Measurements from ENCODE around the gene ATG14. TPM values are rescaled to one million over a fixed set of nuclear protein-coding genes. Genes with fewer than 3 reads are reported as not detected.
A peak's percentile ranks its signal among the peaks of the same experiment; 100 is the strongest.
"Not testable (repeated sequence)": the region's sequence is repeated elsewhere in the genome, so short reads cannot be mapped to it uniquely, and the experiment has no call there.

Gene ATG14
- total RNA-seq, 1 donor: 11.6 TPM

GRCh38 chr14:55383541-55384140, 28.0 kb downstream of the ATG14 start:
- H3K4me3 ChIP-seq (ENCODE audit: low read depth, low read length): no peak overlapping the region
- no peak for DNase-seq (ENCODE audit: low read depth)
- TF ChIP-seq, protein P1, sequence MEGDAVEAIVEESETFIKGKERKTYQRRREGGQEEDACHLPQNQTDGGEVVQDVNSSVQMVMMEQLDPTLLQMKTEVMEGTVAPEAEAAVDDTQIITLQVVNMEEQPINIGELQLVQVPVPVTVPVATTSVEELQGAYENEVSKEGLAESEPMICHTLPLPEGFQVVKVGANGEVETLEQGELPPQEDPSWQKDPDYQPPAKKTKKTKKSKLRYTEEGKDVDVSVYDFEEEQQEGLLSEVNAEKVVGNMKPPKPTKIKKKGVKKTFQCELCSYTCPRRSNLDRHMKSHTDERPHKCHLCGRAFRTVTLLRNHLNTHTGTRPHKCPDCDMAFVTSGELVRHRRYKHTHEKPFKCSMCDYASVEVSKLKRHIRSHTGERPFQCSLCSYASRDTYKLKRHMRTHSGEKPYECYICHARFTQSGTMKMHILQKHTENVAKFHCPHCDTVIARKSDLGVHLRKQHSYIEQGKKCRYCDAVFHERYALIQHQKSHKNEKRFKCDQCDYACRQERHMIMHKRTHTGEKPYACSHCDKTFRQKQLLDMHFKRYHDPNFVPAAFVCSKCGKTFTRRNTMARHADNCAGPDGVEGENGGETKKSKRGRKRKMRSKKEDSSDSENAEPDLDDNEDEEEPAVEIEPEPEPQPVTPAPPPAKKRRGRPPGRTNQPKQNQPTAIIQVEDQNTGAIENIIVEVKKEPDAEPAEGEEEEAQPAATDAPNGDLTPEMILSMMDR (IDR thresholded peaks at IDR 0.05; ENCODE audit: insufficient read depth, low read length): no peak

GRCh38 chr14:55383056-55383466, 28.6 kb downstream of the ATG14 start:
- DNase-seq (ENCODE audit: low read depth): peak; percentile 5
- not testable (repeated sequence) for H3K4me3 ChIP-seq (ENCODE audit: low read depth, low read length)

DNA sequence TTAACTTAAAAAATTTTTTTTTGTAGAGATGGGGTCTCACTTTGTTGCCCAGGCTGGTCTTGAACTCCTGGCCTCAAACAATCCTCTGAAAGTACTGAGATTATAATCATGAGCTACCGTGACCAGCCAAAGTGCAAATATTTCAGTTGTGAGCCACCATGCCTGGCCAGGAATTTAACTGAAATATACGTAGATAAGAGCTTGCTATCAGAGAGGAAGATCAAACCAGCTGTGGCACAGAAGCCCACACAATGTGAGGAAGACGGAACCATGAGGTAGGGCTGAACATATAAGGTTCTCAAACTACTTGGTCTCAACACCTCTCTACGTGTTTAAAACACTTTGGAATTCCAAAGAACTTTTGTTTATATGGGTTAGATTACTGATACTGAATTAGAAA, 29.1 kb downstream of the ATG14 start:
- no peak overlapping the region for H3K4me3 ChIP-seq (ENCODE audit: low read depth, low read length)
- TF ChIP-seq, protein P1 (IDR thresholded peaks at IDR 0.05; ENCODE audit: insufficient read depth, low read length): no peak
- DNase-seq (ENCODE audit: low read depth): peak; percentile 23

DNA sequence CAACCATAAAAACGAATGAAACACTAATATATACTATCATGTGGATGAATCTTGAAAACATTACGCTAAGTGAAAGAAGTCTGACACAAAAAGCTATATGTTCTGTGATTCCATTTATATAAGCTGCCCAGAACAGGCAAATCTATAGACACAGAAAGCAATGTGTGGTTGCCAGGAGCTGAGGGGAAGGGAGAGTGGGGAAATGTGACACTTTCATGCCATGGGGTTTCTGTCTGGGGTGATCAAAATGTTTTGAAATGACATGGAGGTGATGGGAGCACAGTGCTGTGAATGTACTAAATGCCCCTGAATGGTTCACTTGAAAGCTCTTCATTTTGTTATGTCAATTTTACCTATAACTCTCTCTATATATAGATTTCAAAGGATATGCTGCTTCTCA, 30.1 kb downstream of the ATG14 start:
- DNase-seq (ENCODE audit: low read depth): no peak
- TF ChIP-seq, protein P1 (IDR thresholded peaks at IDR 0.05; ENCODE audit: insufficient read depth, low read length): no peak
- no peak overlapping the region for H3K4me3 ChIP-seq (ENCODE audit: low read depth, low read length)

- no peak for DNase-seq (ENCODE audit: low read depth)
- no peak overlapping the region for H3K4me3 ChIP-seq (ENCODE audit: low read depth, low read length)
- TF ChIP-seq, protein P1 (IDR thresholded peaks at IDR 0.05; ENCODE audit: insufficient read depth, low read length): no peak
Observed at GRCh38 chr14:55381040-55381439, 30.6 kb downstream of the ATG14 start.

DNA sequence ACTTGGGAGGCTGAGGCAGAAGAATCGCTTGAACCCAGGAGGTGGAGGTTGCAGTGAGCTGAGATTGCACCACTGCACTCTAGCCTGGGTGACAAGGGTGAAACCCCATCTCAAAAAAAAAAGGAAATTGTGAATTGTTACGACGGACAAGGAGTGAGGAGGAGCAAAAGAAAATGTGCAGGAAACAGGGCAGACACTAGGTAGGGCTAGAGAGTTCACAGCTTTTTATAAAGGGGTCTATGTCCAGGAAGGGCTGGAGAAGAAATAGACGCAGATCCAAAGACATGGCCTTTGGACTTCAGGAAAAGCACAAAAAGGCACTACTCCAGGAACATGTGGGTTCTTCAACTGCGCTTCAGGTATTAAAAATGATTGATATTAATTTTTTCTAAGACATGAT, 34.4 kb downstream of the ATG14 start:
- no peak for DNase-seq (ENCODE audit: low read depth)
- H3K4me3 ChIP-seq (ENCODE audit: low read depth, low read length): no peak overlapping the region
- TF ChIP-seq, protein P1 (IDR thresholded peaks at IDR 0.05; ENCODE audit: insufficient read depth, low read length): no peak

GRCh38 chr14:55374771-55375170, 36.9 kb downstream of the ATG14 start:
- TF ChIP-seq, protein P1 (IDR thresholded peaks at IDR 0.05; ENCODE audit: insufficient read depth, low read length): no peak
- H3K4me3 ChIP-seq (ENCODE audit: low read depth, low read length): no peak overlapping the region
- no peak for DNase-seq (ENCODE audit: low read depth)

Data from fibroblast of the aortic adventitia (primary cell).